Measurements from ENCODE around the gene NCKAP5. TPM values are rescaled to one million over a fixed set of nuclear protein-coding genes. Genes with fewer than 3 reads are reported as not detected.

NCKAP5 gene
- total RNA-seq, 1 experiment from 2014 or later, result 3.2 TPM

DNA sequence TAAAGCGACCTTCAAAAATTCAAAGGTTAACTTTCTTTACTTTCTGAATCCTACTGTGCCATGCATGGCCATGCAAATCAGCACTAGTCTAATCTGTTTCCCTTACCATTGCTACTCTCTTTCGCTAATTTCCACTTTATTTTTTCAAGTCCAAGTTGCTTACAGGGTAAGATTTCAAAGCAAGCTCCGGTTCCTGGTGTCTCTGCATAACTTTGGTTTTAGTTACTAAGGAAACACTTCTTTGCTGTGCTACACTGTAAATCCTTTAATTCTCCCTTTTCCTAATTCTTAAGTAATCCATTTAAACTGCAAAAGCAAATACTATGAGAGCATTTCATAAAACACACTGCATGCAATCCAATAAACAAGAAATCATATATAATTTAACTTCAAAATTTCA is 514.7 kb downstream of the NCKAP5 start:
- Histone ChIP-seq H3K9me2 (replicated peaks; ENCODE audit: low read length) (no peaks in the 10 kb centered on the region), H3K36me3 (ENCODE audit: low read depth, low read length) (no peaks in the 10 kb centered on the region), H3K4me2 (ENCODE audit: low read length) (no peak overlapping the region), H3K27ac (ENCODE audit: low read length) (no peak overlapping the region), H2AFZ (ENCODE audit: low read length) (no peak overlapping the region), H3K4me1 (ENCODE audit: insufficient read depth, low read length) (no peaks in the 10 kb centered on the region), H3K79me2 (ENCODE audit: low read length) (no peaks in the 10 kb centered on the region), H3K9ac (ENCODE audit: low read length) (no peak overlapping the region), H3F3A (ENCODE audit: low read length, unreplicated experiment) (no peaks in the 10 kb centered on the region), H3K9me3 (ENCODE audit: low read length) (no peaks in the 10 kb centered on the region), H3K27me3 (ENCODE audit: low read length) (no peaks in the 10 kb centered on the region), H4K20me1 (ENCODE audit: low read length) (no peaks in the 10 kb centered on the region), H3K4me3 (ENCODE audit: low read length) (no peak overlapping the region)
- TF ChIP-seq, protein P1, sequence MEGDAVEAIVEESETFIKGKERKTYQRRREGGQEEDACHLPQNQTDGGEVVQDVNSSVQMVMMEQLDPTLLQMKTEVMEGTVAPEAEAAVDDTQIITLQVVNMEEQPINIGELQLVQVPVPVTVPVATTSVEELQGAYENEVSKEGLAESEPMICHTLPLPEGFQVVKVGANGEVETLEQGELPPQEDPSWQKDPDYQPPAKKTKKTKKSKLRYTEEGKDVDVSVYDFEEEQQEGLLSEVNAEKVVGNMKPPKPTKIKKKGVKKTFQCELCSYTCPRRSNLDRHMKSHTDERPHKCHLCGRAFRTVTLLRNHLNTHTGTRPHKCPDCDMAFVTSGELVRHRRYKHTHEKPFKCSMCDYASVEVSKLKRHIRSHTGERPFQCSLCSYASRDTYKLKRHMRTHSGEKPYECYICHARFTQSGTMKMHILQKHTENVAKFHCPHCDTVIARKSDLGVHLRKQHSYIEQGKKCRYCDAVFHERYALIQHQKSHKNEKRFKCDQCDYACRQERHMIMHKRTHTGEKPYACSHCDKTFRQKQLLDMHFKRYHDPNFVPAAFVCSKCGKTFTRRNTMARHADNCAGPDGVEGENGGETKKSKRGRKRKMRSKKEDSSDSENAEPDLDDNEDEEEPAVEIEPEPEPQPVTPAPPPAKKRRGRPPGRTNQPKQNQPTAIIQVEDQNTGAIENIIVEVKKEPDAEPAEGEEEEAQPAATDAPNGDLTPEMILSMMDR (conservative IDR thresholded peaks at IDR 0.05; ENCODE audit: low read depth, low read length), result no peak
- TF ChIP-seq EZH2phosphoT487 (IDR thresholded peaks at IDR 0.05; ENCODE audit: borderline replicate concordance, low read length) (no peak), EZH2 (IDR thresholded peaks at IDR 0.05; ENCODE audit: low read length, unreplicated experiment) (no peak)
- BruUV-seq (replicated peaks), result no TSS peak
- ATAC-seq (no peak), DNase-seq (no peak)
- intact Hi-C loops (cut with micrococcal nuclease), result no loop called here
- ChIA-PET CTCF (no interaction called here), POLR2A (ENCODE audit: unreplicated experiment) (no interaction called here)

DNA sequence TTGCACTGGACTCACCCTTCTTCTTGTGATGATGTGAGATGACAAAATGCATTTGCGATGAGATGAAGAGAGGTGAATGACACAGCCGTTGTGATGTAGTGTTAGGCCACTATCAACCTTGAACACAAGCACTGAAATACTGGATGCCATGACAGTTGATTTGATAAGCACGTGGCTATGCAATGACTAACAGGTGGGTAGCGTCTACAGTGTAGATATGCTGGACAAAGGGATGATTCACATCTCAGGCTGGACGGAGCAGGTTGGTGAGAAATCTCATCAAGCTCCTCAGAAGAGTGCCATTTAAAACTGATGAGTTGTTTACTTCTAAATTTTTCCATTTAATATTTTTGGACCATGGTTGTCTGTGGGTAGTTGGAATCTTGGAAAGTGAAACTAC is 522.5 kb downstream of the NCKAP5 start:
- TF ChIP-seq EZH2phosphoT487 (IDR thresholded peaks at IDR 0.05; ENCODE audit: borderline replicate concordance, low read length) (no peak), EZH2 (IDR thresholded peaks at IDR 0.05; ENCODE audit: low read length, unreplicated experiment) (no peak)
- TF ChIP-seq, protein P1 (conservative IDR thresholded peaks at IDR 0.05; ENCODE audit: low read depth, low read length), result no peak
- Histone ChIP-seq H3K4me2 (ENCODE audit: low read length) (no peak overlapping the region), H3K27ac (ENCODE audit: low read length) (no peak overlapping the region), H3K9ac (ENCODE audit: low read length) (no peak overlapping the region), H4K20me1 (ENCODE audit: low read length) (no peaks in the 10 kb centered on the region), H3K9me3 (ENCODE audit: low read length) (no peaks in the 10 kb centered on the region), H3K4me1 (ENCODE audit: insufficient read depth, low read length) (no peaks in the 10 kb centered on the region), H3K36me3 (ENCODE audit: low read depth, low read length) (no peaks in the 10 kb centered on the region), H3K27me3 (ENCODE audit: low read length) (no peaks in the 10 kb centered on the region), H3K4me3 (ENCODE audit: low read length) (no peak overlapping the region), H3K9me2 (replicated peaks; ENCODE audit: low read length) (no peaks in the 10 kb centered on the region), H2AFZ (ENCODE audit: low read length) (no peak overlapping the region), H3F3A (ENCODE audit: low read length, unreplicated experiment) (no peaks in the 10 kb centered on the region), H3K79me2 (ENCODE audit: low read length) (no peaks in the 10 kb centered on the region)
- peak; percentile 19 for DNase-seq
- BruUV-seq (replicated peaks), result no TSS peak
- ChIA-PET POLR2A (ENCODE audit: unreplicated experiment) (no interaction called here), CTCF (no interaction called here)
- ATAC-seq, result no peak
- intact Hi-C loops (cut with micrococcal nuclease), result no loop called here

DNA sequence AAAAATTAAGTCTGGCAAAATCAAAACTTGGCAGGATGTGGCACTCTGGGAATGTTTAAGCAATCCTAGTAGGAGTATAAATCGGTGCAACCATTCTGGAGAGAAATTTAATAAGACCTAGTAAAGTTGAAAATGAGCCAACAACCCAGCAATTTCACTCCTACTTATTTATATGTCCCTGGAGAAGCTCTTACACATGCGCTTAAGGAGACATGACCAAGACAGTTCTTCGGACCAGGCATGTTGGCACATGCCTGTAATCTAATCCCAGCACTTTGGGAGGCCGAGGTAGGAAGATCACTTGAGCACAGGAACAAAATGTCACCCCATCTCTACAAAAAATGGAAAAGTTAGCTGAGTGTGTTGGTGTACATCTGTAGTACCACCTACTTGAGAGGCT is 523.7 kb downstream of the NCKAP5 start:
- no peaks in the 10 kb centered on the region for H3K9me2 ChIP-seq (replicated peaks; ENCODE audit: low read length)
- H3K36me3 ChIP-seq (ENCODE audit: low read depth, low read length), result no peaks in the 10 kb centered on the region
- no peaks in the 10 kb centered on the region for H3K4me1 ChIP-seq (ENCODE audit: insufficient read depth, low read length)
- no peaks in the 10 kb centered on the region for H4K20me1 ChIP-seq (ENCODE audit: low read length)
- H3K4me3 ChIP-seq (ENCODE audit: low read length), result no peak overlapping the region
- TF ChIP-seq, protein P1 (conservative IDR thresholded peaks at IDR 0.05; ENCODE audit: low read depth, low read length), result no peak
- TF ChIP-seq EZH2 (IDR thresholded peaks at IDR 0.05; ENCODE audit: low read length, unreplicated experiment) (no peak), EZH2phosphoT487 (IDR thresholded peaks at IDR 0.05; ENCODE audit: borderline replicate concordance, low read length) (no peak)
- no peak for ATAC-seq
- no peaks in the 10 kb centered on the region for H3F3A ChIP-seq (ENCODE audit: low read length, unreplicated experiment)
- ChIA-PET CTCF (no interaction called here), POLR2A (ENCODE audit: unreplicated experiment) (no interaction called here)
- intact Hi-C loops (cut with micrococcal nuclease), result no loop called here
- no peaks in the 10 kb centered on the region for H3K79me2 ChIP-seq (ENCODE audit: low read length)
- no peak overlapping the region for H3K4me2 ChIP-seq (ENCODE audit: low read length)
- BruUV-seq (replicated peaks), result no TSS peak
- H3K9me3 ChIP-seq (ENCODE audit: low read length), result no peaks in the 10 kb centered on the region
- DNase-seq, result no peak
- no peak overlapping the region for H3K9ac ChIP-seq (ENCODE audit: low read length)
- H3K27ac ChIP-seq (ENCODE audit: low read length), result no peak overlapping the region
- H3K27me3 ChIP-seq (ENCODE audit: low read length), result no peaks in the 10 kb centered on the region
- no peak overlapping the region for H2AFZ ChIP-seq (ENCODE audit: low read length)

Data from PC-3 (cell line).